Astrocyte of the spinal cord (primary cell): ENCODE data around the gene GMFB.

Experiments used
- DNase-seq: peaks from one replicate; pipeline ENCODE4 v3.0.0; 2011; ENCODE audit warnings: low read depth, low spot score
- H3K4me3 ChIP-seq: 2 replicates; pipeline ENCODE4 v1.5.1; 2011; ENCODE audit warnings: low read depth, mild to moderate bottlenecking, low read length, moderate library complexity
- in situ Hi-C: cut with HindIII; loops from 2 replicates; pipeline ENCODE4 v1.10.0; 2017; ENCODE audit warnings: low sequenced_read_pairs
- TF ChIP-seq, protein P1 (sequence below): IDR thresholded peaks from 2 replicates; pipeline ENCODE4 v1.5.1; 2012; ENCODE audit warnings: low read depth, mild to moderate bottlenecking, low read length, inconsistent platforms

The GMFB gene

GRCh38 chr14:54480830-54481562, 7.8 kb downstream of the GMFB start:
- no peak overlapping the region for H3K4me3 ChIP-seq
- no peak for DNase-seq
- TF ChIP-seq, protein P1, sequence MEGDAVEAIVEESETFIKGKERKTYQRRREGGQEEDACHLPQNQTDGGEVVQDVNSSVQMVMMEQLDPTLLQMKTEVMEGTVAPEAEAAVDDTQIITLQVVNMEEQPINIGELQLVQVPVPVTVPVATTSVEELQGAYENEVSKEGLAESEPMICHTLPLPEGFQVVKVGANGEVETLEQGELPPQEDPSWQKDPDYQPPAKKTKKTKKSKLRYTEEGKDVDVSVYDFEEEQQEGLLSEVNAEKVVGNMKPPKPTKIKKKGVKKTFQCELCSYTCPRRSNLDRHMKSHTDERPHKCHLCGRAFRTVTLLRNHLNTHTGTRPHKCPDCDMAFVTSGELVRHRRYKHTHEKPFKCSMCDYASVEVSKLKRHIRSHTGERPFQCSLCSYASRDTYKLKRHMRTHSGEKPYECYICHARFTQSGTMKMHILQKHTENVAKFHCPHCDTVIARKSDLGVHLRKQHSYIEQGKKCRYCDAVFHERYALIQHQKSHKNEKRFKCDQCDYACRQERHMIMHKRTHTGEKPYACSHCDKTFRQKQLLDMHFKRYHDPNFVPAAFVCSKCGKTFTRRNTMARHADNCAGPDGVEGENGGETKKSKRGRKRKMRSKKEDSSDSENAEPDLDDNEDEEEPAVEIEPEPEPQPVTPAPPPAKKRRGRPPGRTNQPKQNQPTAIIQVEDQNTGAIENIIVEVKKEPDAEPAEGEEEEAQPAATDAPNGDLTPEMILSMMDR: no peak
- in situ Hi-C loops: no loop called here

GRCh38 chr14:54478636-54479215, 10.1 kb downstream of the GMFB start:
- in situ Hi-C loops: no loop called here
- H3K4me3 ChIP-seq: no peak overlapping the region
- no peak for DNase-seq
- TF ChIP-seq, protein P1: no peak

DNA sequence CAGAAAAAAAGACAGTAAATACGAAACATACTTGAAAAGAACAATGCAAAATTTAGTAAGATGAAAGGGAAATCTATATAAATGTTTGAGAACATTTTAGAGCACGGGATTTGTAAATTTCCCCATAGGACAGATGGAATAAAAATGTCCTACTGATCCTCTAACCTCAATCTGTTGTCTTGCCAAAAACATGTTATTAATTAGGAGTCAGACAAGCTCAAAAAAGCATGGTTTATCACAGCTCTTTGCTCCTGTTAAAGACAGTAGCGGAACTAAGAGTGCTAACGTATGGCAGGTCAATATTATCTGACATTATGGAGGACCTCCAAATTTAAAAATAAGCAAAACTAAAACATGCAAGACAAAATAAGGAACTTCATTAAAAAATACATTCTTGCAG, 12.9 kb downstream of the GMFB start:
- DNase-seq: no peak
- in situ Hi-C loops: no loop called here

GRCh38 chr14:54475187-54475899, 13.4 kb downstream of the GMFB start:
- TF ChIP-seq, protein P1: no peak
- DNase-seq: peak; percentile 31
- in situ Hi-C loops: no loop called here
- H3K4me3 ChIP-seq: no peak overlapping the region

More for the DNA sequence above, 12.9 kb downstream of the GMFB start:
- TF ChIP-seq, protein P1: no peak
- H3K4me3 ChIP-seq: no peak overlapping the region

DNA sequence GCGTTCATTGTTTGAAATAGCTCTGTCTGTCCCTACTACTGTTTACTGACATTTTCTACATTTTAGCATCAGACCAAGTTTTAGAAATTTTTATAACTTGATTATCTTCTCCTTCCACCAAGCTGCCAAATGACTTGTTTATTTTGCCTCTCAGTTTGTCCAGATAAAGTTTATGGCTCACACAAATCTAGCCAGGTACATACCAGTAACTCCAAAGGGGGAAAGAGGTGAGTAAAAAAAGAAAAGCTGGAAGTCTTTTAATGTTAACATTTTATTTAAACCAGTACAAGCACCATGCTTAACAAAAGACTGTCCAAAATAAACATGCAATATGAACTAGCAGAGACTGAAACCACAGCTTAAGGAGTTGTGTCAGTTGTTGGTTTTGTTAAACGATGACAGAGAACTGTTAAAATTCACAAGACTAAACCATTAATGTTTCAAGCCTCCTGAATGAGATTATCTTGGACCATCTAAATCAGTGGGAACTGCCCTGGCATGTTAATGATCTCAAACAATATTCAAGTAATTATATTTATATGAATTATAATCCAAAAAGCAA, 14.5 kb downstream of the GMFB start:
- no peak overlapping the region for H3K4me3 ChIP-seq
- in situ Hi-C loops: no loop called here
- TF ChIP-seq, protein P1: no peak
- DNase-seq: peak; percentile 35

GRCh38 chr14:54472315-54472714, 16.5 kb downstream of the GMFB start:
- TF ChIP-seq, protein P1: no peak
- in situ Hi-C loops: no loop called here
- H3K4me3 ChIP-seq: no peak overlapping the region
- DNase-seq: no peak
